IPS-18a (cell line): ENCODE data around the gene ARHGEF25.
"Not testable (repeated sequence)": the region's sequence is repeated elsewhere in the genome, so short reads cannot be mapped to it uniquely, and the experiment has no call there.

Source experiments
- H3K27ac ChIP-seq: one replicate; pipeline ENCODE4 v1.5.1; 2013; ENCODE audit warnings: low read length
- H3K27me3 ChIP-seq: one replicate; pipeline ENCODE4 v1.6.1; 2013; ENCODE audit warnings: mild to moderate bottlenecking, low read length; ENCODE audit not compliant: control insufficient read depth, insufficient read depth
- H3K36me3 ChIP-seq: one replicate; pipeline ENCODE4 v1.6.1; 2013; ENCODE audit warnings: low read depth, low read length; ENCODE audit not compliant: control insufficient read depth
- H3K4me1 ChIP-seq: one replicate; pipeline ENCODE4 v1.6.1; 2013; ENCODE audit warnings: low read depth, low read length; ENCODE audit not compliant: control insufficient read depth
- H3K4me3 ChIP-seq: one replicate; pipeline ENCODE4 v1.5.1; 2013; ENCODE audit warnings: low read length
- H3K9ac ChIP-seq: one replicate; pipeline ENCODE4 v1.6.1; 2013; ENCODE audit warnings: mild to moderate bottlenecking, low read length, moderate library complexity
- H3K9me3 ChIP-seq: one replicate; pipeline ENCODE4 v1.6.1; 2013; ENCODE audit warnings: low read depth, low read length; ENCODE audit not compliant: control insufficient read depth

ARHGEF25 gene

DNA sequence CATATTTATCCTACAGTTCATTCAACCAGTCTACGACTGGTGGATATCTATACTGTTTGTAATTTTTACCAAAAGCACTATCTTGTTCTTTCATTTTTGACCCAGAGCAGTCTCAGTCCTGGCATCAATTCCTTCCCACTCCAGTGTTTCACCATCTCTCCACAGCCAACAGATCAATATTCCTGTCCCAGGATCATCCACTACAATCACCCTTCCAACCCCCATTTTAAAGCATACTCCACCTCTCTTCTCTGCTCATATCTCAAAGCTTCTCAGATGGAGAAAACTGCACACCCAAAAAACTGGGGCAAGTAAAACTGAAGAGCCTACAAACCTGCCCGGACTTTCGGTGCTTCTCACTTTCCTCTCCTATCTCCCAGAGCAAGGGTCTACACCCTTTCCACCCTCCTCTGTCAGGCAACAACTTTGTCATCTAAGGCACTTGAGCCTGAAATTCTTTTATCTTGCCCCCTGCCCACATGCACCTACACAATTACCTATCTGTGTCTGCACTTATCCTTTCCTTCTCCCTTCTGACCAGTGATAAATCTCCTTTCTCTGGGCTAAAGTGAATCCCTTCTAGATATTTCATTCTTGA lies 24.3 kb upstream of the ARHGEF25 start:
- no peak overlapping the region for H3K27ac ChIP-seq
- peaks cover 3% of the 10 kb centered on the region for H3K4me1 ChIP-seq
- no peak overlapping the region for H3K4me3 ChIP-seq
- H3K9me3 ChIP-seq = no peaks in the 10 kb centered on the region
- H3K27me3 ChIP-seq = peaks cover 2% of the 10 kb centered on the region
- H3K36me3 ChIP-seq = peaks cover under 1% of the 10 kb centered on the region
- no peak overlapping the region for H3K9ac ChIP-seq

DNA sequence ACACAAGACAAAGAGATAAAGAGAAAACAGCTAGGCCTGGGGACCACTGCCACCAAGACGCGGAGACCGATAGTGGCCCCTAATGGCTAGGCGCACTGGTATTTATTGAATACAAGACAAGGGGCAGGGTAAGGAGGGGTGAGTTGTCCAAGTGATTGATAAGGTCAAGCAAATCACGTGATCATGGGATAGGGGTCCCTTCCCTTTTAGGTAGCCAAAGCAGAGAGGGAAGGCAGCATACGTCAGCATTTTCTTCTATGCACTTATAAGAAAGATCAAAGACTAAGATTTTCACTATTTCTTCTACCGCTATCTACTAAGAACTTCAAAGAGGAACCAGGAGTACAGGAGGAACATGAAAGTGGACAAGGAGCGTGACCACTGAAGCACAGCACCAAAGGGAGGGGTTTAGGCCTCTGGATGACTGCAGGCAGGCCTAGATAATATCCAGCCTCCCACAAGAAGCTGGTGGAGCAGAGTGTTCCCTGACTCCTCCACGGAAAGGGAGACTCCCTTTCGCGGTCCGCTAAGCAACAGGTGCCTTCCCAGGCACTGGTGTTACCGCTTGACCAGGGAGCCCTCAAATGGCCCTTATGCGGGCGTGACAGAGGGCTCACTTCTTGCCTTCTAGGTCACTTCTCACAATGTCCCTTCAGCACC lies 22.2 kb upstream of the ARHGEF25 start:
- not testable (repeated sequence) for H3K4me1 ChIP-seq, H3K4me3 ChIP-seq, H3K27ac ChIP-seq, H3K9ac ChIP-seq, H3K9me3 ChIP-seq, H3K27me3 ChIP-seq, H3K36me3 ChIP-seq

DNA sequence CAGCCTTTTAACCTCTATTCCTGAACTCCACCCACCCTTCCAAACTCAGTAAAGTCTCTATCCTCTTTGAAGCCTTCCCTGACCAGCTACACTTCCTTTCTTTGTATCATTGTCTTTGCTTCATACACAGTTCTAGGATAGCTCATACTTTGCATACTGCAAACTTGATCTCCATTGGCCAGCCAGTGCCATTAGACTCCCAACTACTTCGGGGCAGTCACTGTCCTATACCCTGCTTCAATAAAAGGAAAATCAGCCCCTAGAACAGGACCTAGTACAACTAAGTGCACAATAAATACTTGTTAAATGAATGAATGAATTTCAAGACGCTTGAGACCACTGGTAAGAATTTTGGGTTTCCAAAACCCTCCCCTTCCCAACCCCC lies 20.8 kb upstream of the ARHGEF25 start:
- H3K4me3 ChIP-seq = peak overlapping the region; percentile 96
- peak overlapping the region; percentile 21 for H3K27ac ChIP-seq
- peaks cover 3% of the 10 kb centered on the region for H3K36me3 ChIP-seq
- H3K9me3 ChIP-seq = no peaks in the 10 kb centered on the region
- H3K9ac ChIP-seq = peak overlapping the region; percentile 37
- H3K27me3 ChIP-seq = peaks cover 6% of the 10 kb centered on the region
- H3K4me1 ChIP-seq = peaks cover 5% of the 10 kb centered on the region

DNA sequence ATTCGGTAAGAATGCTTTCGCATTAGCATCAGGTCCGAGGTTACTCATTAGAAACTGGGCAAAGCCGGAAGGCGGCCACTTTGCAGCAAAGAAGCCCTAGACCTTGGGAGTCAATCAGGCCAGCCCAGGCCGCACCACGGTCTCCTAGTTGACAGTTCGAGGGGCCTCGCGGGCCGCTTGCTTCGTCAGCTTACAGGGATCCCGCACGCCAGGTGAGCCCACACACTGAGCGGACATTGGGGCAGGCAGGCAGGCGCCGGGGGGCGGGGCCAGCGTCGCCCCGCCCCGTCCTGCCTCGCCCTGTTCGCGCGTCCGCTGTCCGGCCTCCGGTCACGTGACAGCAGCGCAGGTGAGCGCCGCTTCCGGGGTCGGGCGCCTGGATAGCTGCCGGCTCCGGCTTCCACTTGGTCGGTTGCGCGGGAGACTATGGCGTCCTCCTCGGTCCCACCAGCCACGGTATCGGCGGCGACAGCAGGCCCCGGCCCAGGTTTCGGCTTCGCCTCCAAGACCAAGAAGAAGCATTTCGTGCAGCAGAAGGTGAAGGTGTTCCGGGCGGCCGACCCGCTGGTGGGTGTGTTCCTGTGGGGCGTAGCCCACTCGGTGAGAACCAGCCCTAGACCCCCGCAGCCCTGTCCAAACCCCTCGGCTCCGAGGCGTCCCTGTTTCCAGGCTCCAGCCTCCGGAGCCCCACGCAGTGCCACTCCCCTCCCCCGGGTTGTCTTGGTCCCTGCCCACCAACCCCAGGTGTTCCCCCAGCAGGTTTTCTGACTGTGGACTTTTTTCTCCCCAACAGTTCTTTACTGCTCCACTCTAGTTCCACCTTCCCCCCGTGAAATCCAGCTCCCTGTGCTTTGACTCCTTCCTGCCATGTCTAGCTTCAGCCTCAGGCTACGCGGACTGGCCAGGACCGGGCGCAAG lies 20.1 kb upstream of the ARHGEF25 start, which contains the start of gene PIP4K2C:
Gene PIP4K2C, plus strand, starts transcription at position 329 of the 918 bp plus-strand sequence. Its CDS starts 98 bp downstream, at position 427.
- H3K27ac ChIP-seq = peak within 1 kb of the TSS; percentile 21
- H3K27me3 ChIP-seq = peaks cover 6% of the 10 kb centered on the region
- peaks cover 3% of the 10 kb centered on the region for H3K36me3 ChIP-seq

DNA sequence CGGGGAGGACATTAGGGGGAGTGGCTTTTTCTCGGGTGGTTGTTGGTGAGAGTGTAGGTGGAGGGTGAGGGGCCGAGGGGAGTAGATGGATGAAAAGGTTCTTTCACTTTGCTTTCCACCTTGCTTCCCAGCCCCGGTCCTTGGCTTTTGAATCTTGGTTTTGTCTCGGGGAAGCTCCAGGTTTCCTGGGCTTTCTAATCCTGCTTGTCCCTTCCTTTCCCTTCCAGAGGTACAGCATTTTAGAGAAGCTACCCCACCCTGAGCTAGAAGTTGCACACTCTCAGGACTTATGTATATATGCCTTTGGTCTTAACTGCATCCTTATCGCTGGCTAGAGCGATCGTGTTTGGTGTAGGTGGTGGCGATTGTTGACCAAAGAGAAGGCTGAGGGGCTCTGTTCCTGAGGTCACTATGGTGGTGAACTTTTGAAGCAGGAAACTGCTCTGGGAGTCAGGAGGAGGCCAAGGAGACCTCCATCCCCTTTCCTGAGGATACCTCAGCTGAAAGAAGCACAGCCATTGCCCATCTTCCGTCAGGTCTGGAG lies 19.4 kb upstream of the ARHGEF25 start:
- Histone ChIP-seq H3K27me3 (peaks cover 6% of the 10 kb centered on the region), H3K36me3 (peaks cover 3% of the 10 kb centered on the region), H3K4me1 (peaks cover 5% of the 10 kb centered on the region), H3K27ac (no peak overlapping the region), H3K9me3 (no peaks in the 10 kb centered on the region), H3K9ac (peak overlapping the region; percentile 73), H3K4me3 (peak overlapping the region; percentile 96)

More for the DNA sequence above, 20.1 kb upstream of the ARHGEF25 start, which contains the start of gene PIP4K2C:
- Histone ChIP-seq H3K4me3 (peak within 1 kb of the TSS; percentile 96), H3K9ac (peak within 1 kb of the TSS; percentile 73), H3K9me3 (no peaks in the 10 kb centered on the region), H3K4me1 (peaks cover 5% of the 10 kb centered on the region)

DNA sequence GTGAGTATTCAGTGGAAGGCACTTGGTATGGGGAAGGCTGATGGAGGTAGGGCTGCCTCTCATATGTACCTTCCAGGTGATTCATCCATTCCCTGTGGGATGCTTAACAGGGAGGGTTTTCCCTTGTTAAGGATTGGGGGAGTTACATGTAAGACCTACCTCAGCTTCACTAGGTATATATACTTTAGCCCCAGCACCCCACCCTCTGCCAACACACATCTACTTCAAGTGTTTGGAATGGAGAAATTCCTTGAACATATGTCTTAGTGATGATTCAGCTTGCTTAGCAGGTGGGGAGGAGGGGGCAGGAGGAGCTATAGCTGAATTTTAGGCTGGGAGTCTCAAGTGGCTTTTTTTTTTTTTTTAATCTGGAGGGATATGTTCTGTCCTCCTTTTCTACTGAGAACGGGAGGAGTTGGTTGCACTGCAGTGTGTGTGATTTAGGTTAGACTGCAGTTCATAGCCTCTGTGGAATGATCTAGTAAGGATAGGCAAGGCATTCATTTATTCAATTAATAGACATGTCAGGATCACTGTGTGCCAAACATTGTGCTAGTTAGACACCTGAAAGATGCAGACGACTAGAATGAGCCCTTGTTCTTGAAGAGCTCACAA lies 18.6 kb upstream of the ARHGEF25 start:
- H3K9me3 ChIP-seq = no peaks in the 10 kb centered on the region

DNA sequence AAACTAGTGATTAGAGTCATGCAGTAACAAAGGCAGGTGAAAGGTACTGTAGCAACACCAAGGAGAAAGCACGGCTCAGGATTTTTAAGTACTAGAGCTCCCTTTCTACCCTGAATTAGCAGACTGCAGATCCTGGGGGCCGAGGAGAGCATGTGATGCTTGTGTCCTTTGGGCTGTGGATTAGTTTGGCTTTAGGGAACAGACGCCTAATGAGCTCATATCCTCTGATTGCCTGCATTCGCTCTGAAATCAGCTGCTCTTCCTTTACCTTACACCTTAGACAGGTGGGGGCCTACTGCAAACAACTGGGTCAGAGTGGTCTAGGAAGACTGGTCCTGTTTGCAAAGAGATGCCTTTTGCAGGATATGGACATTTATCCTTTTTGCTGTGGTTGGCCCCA lies 18.0 kb upstream of the ARHGEF25 start:
- peaks cover 6% of the 10 kb centered on the region for H3K27me3 ChIP-seq
- H3K9me3 ChIP-seq = no peaks in the 10 kb centered on the region
- peaks cover 3% of the 10 kb centered on the region for H3K36me3 ChIP-seq
- H3K4me1 ChIP-seq = peaks cover 5% of the 10 kb centered on the region
- no peak overlapping the region for H3K27ac ChIP-seq
- no peak overlapping the region for H3K4me3 ChIP-seq
- H3K9ac ChIP-seq = no peak overlapping the region

More for the DNA sequence above, 18.6 kb upstream of the ARHGEF25 start:
- no peak overlapping the region for H3K27ac ChIP-seq
- no peak overlapping the region for H3K4me3 ChIP-seq
- H3K4me1 ChIP-seq = peaks cover 5% of the 10 kb centered on the region
- no peak overlapping the region for H3K9ac ChIP-seq
- H3K27me3 ChIP-seq = peaks cover 6% of the 10 kb centered on the region
- peaks cover 3% of the 10 kb centered on the region for H3K36me3 ChIP-seq

DNA sequence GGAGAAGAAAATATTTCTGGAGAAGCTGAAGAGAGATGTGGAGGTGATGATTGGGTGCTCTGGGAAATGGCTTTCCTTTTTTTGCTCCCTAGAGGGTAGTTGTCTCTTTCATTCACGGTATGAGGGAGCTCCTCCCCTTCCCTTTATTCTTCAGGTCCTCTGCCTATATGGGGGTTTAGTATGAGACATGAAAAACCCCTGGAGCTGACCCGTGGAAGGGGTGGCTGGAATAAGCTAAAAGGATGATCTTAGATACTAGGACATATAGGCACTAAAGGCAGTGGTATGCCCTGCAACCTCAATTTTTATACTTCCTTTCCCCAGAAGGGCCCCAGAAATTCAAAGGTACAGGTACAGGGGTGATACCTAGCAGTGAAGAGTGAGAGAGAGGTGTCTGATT lies 10.8 kb upstream of the ARHGEF25 start:
- Histone ChIP-seq H3K27ac (no peak overlapping the region), H3K9ac (no peak overlapping the region), H3K4me3 (no peak overlapping the region), H3K36me3 (peaks cover 21% of the 10 kb centered on the region), H3K27me3 (no peaks in the 10 kb centered on the region), H3K9me3 (no peaks in the 10 kb centered on the region), H3K4me1 (peaks cover 11% of the 10 kb centered on the region)

DNA sequence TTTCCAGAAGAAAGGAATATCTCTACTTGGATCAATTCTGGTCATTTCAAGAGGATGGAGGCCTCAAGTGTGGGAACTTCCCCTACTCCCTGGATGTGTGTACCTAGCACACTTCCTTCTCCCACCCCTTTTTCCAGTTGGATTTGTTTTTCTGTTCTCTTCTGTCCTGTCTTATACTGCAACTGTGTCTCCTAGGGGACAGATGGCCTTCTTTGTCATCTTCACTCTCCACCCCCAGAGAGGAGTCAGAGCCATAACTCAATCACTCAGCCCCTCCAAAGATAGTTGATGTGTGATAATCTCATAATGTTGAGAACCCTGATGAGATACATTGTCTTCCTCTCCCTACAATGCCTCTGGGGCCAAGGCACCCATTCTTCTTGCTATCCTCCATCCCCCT lies 8.7 kb upstream of the ARHGEF25 start:
- no peak overlapping the region for H3K27ac ChIP-seq
- peaks cover 17% of the 10 kb centered on the region for H3K4me1 ChIP-seq
- no peak overlapping the region for H3K9ac ChIP-seq
- H3K27me3 ChIP-seq = no peaks in the 10 kb centered on the region
- no peaks in the 10 kb centered on the region for H3K9me3 ChIP-seq
- peaks cover 23% of the 10 kb centered on the region for H3K36me3 ChIP-seq
- no peak overlapping the region for H3K4me3 ChIP-seq

DNA sequence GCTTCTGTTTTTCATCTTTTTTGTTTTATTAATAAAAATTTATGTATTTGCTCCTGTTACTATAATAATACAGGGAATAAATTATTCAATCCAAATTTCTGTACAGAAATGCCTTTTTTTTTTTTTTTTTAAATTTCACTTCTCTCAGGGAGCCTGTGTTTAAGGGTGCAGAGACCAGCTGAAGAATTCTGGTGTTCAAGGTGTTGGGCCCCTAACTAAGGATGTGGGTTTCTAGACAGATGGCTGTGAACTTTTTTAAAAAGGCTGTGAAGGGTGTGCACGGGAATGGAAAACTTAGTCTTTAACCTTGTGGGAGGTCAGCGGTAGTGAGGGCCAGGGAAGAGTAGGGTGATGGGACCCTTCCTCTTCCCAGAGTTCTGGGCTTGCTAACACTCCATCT lies 7.9 kb upstream of the ARHGEF25 start:
- no peaks in the 10 kb centered on the region for H3K9me3 ChIP-seq
- no peak overlapping the region for H3K9ac ChIP-seq
- H3K27ac ChIP-seq = no peak overlapping the region
- H3K27me3 ChIP-seq = no peaks in the 10 kb centered on the region
- H3K4me3 ChIP-seq = no peak overlapping the region
- peaks cover 17% of the 10 kb centered on the region for H3K4me1 ChIP-seq
- H3K36me3 ChIP-seq = peaks cover 25% of the 10 kb centered on the region
